ENCODE data around the gene SMIM38. TPM values are rescaled to one million over a fixed set of nuclear protein-coding genes. Genes with fewer than 3 reads are reported as not detected.

Gene SMIM38
- total RNA-seq, 1 donor from 2014 or later, result not detected

GRCh38 chr11:69113646-69114340, 41.9 kb upstream of the SMIM38 start:
- Mint-ChIP-seq H3K36me3 (ENCODE audit: low read depth, unreplicated experiment) (peaks cover 9% of the 10 kb centered on the region), H3K27me3 (ENCODE audit: unreplicated experiment) (peaks cover 14% of the 10 kb centered on the region), H3K4me1 (ENCODE audit: unreplicated experiment) (no peaks in the 10 kb centered on the region), H3K9me3 (ENCODE audit: unreplicated experiment) (no peaks in the 10 kb centered on the region), H3K4me3 (ENCODE audit: unreplicated experiment) (no peak overlapping the region), H3K27ac (ENCODE audit: unreplicated experiment) (no peak overlapping the region)
- no peak for DNase-seq (ENCODE audit: low spot score)
- TF ChIP-seq CTCF (IDR thresholded peaks at IDR 0.05; ENCODE audit: unreplicated experiment), result no peak

- no peak overlapping the region for H3K27ac Mint-ChIP-seq (ENCODE audit: unreplicated experiment)
Measured at GRCh38 chr11:69114362-69114761, 41.4 kb upstream of the SMIM38 start.

GRCh38 chr11:69114811-69115523, 40.8 kb upstream of the SMIM38 start:
- H3K4me1 Mint-ChIP-seq (ENCODE audit: unreplicated experiment), result no peaks in the 10 kb centered on the region
- peaks cover 16% of the 10 kb centered on the region for H3K27me3 Mint-ChIP-seq (ENCODE audit: unreplicated experiment)
- H3K36me3 Mint-ChIP-seq (ENCODE audit: low read depth, unreplicated experiment), result peaks cover 6% of the 10 kb centered on the region
- no peak overlapping the region for H3K27ac Mint-ChIP-seq (ENCODE audit: unreplicated experiment)
- no peak for TF ChIP-seq CTCF (IDR thresholded peaks at IDR 0.05; ENCODE audit: unreplicated experiment)
- H3K4me3 Mint-ChIP-seq (ENCODE audit: unreplicated experiment), result no peak overlapping the region
- H3K9me3 Mint-ChIP-seq (ENCODE audit: unreplicated experiment), result no peaks in the 10 kb centered on the region
- DNase-seq (ENCODE audit: low spot score), result no peak

More at GRCh38 chr11:69114362-69114761, 41.4 kb upstream of the SMIM38 start:
- no peaks in the 10 kb centered on the region for H3K4me1 Mint-ChIP-seq (ENCODE audit: unreplicated experiment)
- peaks cover 9% of the 10 kb centered on the region for H3K36me3 Mint-ChIP-seq (ENCODE audit: low read depth, unreplicated experiment)
- H3K9me3 Mint-ChIP-seq (ENCODE audit: unreplicated experiment), result no peaks in the 10 kb centered on the region
- DNase-seq (ENCODE audit: low spot score), result no peak
- TF ChIP-seq CTCF (IDR thresholded peaks at IDR 0.05; ENCODE audit: unreplicated experiment), result no peak
- H3K4me3 Mint-ChIP-seq (ENCODE audit: unreplicated experiment), result no peak overlapping the region
- peaks cover 15% of the 10 kb centered on the region for H3K27me3 Mint-ChIP-seq (ENCODE audit: unreplicated experiment)

- H3K27me3 Mint-ChIP-seq (ENCODE audit: unreplicated experiment), result peaks cover 9% of the 10 kb centered on the region
- DNase-seq (ENCODE audit: low spot score), result no peak
- no peak overlapping the region for H3K4me3 Mint-ChIP-seq (ENCODE audit: unreplicated experiment)
- H3K36me3 Mint-ChIP-seq (ENCODE audit: low read depth, unreplicated experiment), result no peaks in the 10 kb centered on the region
- no peak overlapping the region for H3K27ac Mint-ChIP-seq (ENCODE audit: unreplicated experiment)
- H3K4me1 Mint-ChIP-seq (ENCODE audit: unreplicated experiment), result no peaks in the 10 kb centered on the region
- no peak for TF ChIP-seq CTCF (IDR thresholded peaks at IDR 0.05; ENCODE audit: unreplicated experiment)
- no peaks in the 10 kb centered on the region for H3K9me3 Mint-ChIP-seq (ENCODE audit: unreplicated experiment)
Measured at GRCh38 chr11:69115586-69116560, 39.9 kb upstream of the SMIM38 start.

All from endothelial cell (in vitro differentiated cells).